Activated CD4-positive, CD25-positive, alpha-beta regulatory T cell treated with anti-CD3 and anti-CD28 coated beads, Interleukin-2, amount 50 U/mL, for 16 hours (primary cell): Measurements from ENCODE around the gene SLC12A7.
"Not testable (repeated sequence)": the region's sequence is repeated elsewhere in the genome, so short reads cannot be mapped to it uniquely, and the experiment has no call there.

Experiments
- DNase-seq: peaks from one replicate; pipeline ENCODE4 v3.0.0-alpha.2; 2020; ENCODE audit warnings: low read depth, low spot score

Gene SLC12A7

DNA sequence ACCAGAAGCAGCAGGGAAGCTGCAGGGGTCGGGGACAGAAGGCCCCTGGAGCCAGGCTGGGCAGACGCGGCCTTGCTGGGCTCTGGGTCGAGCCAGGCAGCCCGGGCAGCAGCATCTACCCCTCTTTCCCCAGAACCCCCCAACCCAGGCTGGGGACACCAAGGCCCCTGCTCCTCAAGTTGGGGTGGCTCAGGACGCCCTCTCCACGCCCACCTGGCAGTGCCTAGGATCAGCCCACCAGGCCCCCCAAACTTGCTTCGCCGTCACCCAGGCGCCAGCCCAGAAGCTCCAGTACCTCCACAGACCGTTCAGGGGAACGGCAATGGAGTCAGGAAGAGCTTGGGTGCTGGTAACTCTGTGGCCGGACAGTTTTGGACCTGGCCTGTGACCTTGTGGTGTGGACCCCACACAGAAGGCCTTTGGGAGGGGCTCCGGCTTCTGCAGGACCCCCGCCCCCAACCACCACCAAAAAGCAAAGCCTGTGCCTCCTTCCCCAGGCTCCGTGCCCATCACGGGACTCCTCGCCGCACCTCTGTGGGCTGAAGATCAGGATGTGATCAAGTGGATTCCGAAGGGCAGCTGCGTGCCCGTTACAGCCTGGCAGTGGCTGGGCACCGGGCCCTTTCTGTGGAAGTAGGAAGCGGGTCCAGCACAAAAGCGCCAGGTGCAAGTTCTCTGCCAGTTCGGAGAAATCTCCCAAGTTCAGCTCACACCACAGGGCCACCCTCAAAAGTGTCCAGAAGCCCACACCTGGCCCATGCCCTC is 2.1 kb downstream of the SLC12A7 start:
- no peak for DNase-seq

DNA sequence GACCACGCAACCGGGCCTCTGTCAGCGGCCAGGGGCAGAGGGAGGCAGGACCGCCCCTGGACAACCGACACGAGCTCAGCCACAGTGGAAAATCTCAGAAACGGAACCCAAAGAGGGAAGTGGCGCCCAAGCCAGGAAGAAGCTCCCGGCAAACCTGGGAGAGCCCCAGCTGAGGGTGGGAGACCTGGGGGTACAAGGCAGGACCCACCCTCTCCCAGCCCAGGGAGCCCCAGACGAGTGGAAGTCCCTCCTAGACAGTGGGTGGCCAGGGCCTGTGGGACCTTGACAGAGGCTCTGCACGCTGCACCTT is 3.0 kb downstream of the SLC12A7 start:
- no peak for DNase-seq

DNA sequence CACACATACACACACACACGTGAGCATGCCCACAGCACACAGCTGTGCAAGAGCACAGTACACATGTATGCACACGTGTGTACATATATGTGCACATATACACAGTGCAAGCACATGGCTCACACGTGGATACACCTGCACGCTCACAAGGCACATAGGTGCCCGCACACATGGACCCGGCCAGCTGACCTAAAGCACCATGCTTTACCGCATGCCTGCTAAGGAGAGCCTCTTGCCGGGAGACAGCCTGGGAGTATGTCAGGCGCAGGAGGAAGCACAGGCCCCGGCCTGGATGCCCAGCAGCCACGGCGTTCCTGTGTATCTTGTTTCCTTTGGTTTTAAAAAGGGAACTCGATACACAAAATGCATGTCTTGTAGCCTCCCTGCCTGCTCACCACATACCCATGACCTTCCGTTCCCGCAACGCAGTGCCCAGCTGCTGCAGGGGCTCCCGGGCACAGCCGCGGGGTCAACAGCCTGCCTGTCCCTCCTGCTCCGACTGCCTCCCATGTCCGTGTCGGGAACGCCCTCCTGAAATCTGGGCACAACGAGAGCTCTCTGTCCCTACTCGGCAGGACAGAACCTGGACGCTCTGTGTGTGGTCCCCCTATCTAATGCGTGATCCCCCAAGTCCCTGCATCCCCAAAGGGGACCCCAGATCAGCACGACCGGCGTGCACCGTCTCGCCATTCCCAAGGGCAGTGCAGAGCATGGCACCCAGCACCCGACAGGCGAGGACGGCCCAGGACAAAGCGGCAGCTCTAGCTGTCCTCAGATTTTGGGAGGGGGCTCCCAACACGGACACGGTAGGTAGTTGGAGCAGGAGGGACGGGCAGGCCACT is 3.6 kb downstream of the SLC12A7 start:
- no peak for DNase-seq

DNA sequence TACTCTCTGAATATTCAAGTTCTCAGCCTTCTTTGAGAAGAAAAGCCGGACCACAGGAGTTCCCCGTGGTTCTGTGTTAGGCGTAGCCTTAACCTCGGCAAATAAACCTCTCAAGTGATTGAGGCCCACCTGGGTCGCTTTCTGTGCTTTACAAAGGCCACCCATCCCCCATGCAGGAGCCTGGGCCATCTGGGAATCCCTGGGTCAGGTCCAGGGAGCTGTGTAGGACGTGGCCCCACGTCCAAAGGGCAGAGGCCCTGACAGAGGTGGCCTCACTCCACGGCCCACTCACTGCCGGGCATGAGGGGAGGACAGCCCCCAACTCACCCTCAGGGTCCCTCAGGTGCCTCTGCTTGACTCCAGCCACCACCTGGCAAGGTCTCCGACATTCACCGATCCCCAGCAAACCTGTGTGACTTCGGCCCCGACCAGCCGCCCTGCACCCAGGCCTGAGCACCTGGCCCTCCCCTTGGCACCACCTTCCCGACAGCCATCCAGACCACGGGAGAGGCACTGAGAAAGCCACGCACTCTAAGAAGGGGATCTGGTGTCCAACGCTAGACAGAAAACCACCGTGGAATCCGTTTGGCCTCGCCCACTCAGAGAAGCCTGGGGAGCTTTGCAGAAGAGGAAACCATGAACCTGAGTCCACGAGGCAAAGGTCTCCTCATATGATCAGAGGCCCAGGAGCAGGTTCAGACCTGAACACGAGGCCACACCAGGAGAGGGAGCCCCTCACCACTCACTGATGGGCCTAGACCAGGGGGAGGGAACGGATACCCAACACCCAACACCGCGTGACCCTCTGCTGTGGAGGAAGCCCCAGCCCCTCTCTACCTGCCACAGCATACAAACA is 4.5 kb downstream of the SLC12A7 start:
- DNase-seq = no peak

DNA sequence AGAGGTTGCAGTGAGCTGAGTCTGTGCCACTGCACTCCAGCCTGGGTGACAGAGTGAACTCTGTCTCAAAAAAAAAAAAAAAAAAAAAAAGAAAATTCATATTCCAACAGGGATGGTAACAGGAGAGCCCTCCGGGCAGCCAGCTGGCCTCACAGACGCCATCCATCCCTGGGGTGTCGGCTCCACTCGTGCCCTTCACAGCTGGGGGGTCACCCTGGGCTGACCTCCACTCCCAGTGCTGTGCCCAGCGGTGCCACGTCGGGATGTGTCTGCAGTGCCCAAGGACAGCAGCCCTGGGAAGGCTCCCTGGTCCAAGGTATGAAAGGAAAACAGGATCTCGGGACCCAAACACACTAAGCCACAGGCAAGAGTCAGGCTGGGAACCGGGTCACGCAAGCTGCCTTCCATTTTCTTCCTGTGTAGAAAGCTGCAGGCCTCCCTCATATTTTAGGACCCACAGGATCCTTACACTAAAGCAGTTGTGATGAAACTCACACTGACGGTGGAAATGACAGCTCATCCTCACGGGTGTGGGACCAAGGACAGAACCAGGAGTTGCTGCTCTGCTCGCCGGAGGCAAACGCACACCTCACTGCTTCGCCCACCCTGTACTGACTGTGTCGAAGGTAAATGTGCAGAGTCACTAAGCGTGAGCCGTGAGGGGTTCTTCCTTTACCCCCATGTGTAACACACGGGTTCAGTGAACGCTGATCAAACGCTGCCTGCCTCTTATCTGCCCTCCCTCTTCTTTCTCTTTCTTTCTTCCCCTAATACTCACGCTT is 5.3 kb downstream of the SLC12A7 start:
- no peak for DNase-seq

DNA sequence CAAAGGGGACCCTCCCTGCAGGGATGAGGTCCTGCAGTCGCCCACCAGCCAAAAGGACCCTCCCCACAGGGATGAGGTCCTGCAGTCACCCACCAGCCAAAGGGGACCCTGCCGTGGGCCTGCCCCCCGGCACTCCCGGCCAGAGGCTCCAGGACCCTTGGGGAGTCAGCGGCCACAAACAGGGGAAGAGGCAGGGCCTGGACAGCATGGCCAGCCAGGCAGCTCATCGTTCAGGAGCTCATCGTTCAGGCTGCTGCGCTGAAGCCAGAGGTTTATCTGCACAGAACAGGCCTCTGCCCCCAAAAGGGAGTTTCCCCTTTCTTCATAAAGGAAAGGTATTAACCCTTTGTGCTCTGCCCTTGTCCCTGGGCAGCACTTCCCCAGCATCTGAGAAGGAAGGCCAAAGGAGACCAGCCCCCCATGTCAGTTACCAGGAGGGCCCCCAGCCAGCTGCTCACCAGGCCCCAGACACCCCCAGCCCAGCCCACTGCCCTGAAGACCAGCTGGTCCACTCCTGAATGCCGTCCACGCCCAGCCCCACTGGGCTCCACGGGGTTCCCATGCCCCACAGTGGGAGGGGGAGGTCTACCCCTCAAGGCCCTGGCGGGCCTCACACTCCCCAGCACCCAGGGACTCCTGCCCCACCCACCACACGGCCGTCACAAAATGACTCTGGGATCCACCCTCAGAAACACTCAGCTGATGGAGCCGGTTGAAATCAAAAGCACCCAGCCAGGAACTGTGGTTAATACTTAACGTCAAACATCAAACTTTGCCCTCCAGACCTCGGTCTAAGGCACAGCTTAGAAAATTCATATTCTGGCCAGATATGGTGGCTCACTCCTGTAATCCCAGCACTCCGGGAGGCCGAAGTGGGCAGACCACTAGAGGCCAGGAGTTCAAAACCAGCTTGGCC is 6.3 kb downstream of the SLC12A7 start:
- no peak for DNase-seq

DNA sequence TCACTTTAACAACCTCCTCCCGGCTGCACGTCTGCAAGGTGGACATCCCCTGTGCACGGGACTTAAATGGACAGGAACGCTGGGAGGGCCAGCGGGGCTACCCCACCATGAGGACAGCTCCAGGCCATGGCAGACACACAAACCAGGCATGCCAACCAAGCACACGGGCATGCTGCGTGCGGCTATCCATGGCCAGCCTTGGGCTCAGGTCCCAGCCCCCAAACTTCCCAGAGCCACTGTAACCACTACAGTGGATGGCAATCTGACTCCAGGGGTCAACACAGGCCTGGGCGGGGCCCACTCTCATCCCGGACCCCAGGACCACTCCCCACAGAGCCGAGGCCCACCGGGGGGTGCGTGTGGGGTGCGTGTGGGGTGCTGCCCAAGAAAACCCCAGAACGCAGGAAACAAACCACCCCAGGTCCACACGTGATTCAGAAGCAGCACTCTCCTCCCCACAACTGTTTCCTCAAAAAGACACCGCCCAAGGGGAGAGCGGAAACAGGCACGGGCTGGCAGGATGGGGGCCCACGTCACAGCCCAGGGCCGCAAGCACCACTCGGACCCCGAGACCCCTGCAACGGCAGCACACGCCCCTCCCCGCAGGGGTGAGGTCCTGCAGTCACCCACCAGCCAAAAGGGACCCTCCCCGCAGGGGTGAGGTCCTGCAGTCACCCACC is 7.4 kb downstream of the SLC12A7 start:
- DNase-seq = no peak

DNA sequence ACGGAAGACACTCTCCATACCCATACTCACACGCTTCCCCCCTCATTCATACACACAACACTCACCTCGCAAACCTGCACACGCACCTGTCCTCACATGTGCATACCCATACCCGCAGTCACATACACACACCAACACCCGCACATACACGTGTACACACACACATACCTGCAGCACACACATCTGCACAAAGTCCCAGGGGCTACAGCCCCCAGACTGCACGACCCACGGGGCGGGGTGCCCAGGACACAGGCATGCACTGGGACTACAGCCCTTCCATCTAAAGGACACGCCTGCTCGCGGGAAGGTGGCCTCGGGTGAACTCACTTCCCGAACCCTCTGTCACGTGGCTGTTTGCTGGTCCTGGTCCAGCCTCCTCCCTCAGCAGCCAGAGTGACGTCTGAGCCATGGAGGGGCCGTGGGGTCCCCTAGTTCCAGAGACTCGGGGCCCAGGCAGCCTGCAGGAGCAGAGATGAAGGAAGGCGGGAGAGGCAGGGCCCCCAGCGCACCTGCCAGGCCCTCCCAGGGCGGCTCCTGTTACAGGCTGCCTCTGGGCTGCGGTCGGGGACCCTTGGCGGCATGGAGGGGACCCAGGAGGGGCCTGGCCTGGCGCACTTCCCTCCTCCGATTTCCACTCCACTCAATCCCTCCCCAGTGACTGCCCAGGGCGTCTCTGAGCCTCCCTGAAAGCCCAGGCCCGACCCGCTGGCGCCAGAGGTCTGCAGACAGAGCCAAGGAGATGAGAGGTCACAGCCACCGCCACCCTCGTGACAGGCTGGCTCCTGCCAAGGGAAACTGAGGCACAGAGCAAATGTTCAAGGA is 8.1 kb downstream of the SLC12A7 start:
- no peak for DNase-seq

DNA sequence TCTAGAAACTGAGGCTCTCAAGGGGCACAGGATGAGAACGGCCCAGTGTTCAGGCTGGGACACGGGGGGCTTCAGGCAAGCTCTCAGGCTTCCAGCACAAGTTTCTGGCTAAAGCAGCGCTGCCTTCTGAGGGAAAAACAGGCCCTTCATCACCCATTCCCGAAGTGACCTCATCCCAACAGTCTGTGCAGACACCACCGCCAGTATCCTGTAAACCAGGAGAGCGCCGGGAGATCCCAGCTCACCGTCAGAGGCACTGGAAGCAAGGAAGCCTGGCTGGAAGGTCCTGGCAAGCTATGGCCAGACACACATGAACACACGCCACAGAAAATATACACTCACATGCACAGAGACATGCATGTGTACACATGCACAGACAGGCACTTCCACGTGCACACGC is 8.8 kb downstream of the SLC12A7 start:
- DNase-seq = no peak

DNA sequence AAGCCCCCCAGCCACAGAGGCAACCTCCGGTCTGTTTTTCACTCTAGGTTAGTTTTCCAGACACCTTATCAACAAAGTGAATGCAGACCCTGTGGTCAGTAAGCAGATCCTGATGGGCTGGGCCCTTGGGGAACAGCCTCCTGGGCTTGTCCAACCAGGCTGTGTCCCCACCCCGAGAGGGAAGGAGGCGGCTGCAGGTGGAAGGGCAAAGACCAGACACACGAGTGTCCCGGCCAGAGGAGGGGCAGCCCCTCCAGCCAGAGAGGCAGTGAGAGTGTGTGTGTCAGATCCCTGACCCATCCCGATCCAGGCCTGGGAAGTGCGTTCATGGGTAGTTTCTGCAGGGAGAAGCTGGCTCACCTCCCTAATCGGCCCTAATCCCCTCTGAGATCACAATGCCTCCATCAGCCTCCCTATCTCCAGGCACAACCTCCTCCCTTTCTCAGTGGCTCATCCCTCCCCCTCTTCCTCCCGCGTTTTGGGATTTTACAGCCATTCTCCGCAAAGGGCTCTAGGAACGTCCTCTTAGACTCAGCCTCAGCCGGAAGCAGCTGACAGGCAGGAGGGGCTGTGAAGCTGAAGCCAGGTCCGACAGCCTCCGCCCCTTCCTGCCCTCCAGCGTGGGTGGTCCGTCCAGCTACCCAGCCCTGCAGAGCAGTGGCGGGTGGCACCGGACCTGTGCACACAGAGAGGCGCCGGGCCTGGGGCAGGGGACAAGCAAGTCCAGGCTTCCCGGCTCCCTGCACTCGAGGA is 9.7 kb downstream of the SLC12A7 start:
- no peak for DNase-seq

DNA sequence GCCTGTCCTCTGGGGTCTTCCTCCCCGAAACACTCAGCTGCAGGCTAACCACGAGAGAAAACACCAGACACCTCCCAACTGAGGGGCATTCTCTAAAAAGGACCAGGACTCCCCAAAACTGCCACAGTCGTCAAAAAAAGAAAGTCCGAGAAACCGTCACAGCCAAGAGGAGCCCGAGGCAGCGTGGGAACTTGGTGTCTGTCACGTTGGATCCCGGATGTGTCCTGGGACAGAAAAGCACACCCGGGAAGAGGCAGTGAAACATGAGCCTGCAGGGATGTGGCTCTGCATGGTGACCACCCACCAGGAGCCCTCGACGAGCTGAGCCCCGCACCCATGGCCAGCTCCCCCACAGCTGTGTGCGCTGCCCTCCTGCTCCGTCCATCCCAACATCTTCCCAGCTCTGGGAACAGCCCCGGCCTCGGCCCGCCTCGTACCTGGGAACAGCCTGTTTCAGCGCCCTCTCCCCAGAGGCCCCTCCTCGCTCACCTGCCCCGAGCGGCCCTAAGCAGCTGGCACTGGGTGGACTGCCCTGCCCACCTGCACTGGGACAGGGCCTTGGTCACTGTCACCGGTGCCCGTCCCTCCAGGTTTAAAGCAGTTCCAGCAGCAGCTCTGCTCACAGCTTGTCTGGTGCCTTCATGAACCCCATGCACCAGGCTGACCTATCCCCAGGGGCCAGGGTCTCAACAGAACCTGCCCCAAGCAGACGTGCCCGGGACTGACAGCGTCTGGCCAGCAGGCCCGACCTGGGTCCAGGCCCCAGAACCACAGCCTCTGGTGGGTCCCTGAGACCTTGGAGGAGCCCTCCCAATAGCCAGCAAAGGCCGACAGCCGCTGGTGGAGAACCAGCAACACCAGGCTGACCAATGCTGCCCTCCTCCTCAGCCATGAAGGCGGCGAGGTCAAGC is 10.9 kb downstream of the SLC12A7 start:
- DNase-seq = no peak

DNA sequence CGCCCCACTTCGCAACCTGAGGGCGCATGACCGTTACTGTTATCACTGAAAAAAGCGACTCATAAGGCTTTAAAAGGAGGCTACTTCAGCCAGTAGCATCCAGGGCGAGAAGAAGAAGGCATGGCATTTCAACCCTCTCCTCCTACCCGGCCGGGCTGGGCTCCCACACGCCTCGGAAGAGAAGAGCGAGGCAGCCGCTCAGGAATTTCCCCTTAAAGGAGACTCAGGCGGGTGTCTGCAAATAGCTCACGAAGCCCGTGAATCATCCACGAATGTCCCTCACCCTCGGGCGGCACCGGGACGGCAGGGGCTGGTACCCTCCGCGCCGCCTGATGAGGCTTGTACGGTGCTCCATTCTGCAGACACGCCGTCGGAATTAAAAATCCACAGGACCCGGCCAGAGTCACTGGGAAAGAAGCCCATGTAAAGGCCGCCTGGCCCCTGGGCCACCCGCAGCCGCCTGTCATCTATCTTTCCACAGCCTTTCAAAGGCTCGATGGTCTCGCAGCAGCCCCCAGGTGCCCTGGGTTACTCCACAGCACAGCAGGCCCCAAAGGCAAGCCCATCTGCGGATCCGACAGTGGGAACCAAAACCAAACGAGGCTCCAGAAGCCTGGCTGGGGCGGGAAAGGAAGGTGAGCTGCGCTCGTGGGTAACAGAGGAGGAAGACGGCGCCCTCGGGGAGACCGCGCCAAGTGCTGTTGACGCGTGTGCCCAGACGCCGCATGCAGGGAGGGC is 11.8 kb downstream of the SLC12A7 start:
- DNase-seq = no peak

DNA sequence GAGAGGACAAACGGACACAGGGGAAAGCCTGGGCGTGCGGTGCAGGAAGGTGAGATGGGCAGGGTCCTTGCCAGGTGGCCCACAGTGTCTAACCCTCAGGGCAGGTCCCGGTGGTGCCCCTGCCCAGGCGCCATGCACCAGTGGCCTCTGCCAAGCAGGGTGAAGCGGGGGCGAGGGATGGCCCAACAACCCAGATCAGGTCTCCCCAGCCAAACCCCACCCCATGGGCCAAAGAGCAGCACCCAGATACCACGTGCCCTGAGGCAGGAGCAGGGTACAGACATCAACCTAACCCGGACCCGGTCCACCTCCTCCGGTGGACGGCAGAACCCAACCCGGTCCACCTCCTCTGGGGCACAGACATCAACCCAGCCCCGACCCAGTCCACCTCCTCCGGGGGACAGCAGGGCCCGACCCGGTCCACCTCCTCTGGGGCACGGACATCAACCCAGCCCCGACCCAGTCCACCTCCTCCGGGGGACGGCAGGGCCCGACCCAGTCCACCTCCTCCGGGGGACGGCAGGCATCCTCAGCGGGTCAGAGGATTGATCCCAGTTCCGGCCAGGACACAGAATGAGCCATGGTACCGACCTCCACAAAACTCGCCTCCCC is 12.8 kb downstream of the SLC12A7 start:
- no peak for DNase-seq

DNA sequence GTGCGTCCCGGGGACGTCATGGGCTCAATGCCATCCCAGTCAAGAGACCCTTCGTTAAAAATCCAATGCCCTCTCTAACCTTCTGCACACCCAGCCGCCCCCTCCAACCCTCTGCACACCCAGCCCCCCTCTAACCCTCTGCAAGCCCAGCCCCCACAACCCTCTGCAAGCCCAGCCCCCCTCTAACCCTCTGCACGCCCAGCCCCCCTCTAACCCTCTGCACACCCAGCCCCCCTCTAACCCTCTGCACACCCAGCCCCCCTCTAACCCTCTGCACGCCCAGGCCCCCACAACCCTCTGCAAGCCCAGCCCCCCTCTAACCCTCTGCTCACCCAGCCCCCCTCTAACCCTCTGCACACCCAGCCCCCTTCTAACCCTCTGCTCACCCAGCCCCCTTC is 13.9 kb downstream of the SLC12A7 start:
- DNase-seq = not testable (repeated sequence)

DNA sequence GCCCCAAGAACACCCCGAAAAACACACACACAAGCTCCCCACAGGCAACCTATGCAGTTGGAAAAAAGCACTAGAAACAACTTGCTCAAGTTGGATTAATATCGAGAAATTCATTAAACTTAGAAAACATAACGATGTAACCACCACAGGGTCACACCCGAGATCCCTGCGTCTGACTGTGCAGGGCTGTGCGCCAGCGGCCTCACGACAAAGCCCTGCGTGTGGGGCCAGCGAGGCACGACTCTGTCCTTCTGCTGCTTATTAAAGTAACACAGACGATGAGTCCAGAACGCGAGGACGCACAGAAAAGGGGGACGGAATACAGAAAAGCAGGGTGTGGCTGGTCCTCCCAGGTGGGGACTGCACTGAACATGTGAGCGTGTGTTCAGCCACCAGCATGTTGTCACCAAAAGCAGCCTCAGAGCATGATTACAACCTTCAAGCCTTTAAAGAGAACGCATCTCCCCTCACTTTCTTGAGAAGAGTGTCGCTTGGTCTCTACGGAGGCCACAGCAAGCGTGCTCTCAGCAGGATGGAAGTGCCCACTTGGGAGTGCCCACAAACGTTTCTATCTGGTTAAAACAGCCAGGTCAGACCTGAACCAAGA is 14.4 kb downstream of the SLC12A7 start:
- no peak for DNase-seq

DNA sequence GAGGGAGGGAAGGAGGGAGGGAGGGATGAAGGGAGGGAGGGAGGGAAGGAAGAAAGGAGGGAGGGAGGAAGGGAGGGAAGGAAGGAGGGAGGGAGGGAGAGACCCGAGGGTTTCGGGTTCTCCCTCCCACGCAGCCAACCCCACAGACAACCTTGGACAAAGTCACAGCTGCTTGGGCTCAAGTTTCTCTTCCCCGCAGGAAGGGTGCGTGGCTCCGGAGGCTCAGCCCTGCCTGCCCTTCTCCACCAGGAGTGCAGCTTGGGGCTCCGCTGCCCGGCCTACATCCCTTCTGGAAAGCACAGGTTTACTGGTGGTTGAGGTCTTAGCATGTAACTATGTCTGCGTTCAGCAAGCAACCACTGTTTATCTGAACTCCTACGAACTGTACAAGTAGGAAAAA is 15.0 kb downstream of the SLC12A7 start:
- no peak for DNase-seq
